ENCODE results near the gene CHAC1. TPM values are rescaled to one million over a fixed set of nuclear protein-coding genes. Genes with fewer than 3 reads are reported as not detected.

Gene CHAC1
- total RNA-seq, 4 donors from 2014 or later, result 0.60 to 6.7 (median 2.5) TPM

DNA sequence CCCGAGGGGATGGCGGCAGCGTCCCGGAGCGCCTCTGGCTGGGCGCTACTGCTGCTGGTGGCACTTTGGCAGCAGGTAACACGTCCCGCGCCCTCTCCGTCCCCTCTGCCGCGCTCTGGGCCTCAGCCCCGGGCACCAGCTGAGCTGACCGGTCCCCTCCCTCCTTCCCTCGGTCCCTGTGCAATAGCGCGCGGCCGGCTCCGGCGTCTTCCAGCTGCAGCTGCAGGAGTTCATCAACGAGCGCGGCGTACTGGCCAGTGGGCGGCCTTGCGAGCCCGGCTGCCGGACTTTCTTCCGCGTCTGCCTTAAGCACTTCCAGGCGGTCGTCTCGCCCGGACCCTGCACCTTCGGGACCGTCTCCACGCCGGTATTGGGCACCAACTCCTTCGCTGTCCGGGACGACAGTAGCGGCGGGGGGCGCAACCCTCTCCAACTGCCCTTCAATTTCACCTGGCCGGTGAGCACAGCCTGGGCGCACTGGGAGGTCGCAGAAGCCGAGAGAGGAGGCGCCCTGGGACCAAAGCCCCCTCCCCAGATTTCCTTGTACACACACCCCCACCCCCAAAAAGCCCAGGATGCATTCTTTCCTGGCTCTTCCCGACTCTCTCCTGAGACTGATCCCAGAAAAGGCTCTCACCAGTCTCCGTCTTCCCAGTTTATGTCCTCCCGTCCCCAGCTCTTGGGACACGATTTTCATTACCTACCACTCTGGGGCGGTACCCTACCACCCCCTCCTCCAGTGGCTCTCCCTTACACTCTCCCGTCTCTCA is 23.4 kb upstream of the CHAC1 start:
- in situ Hi-C loops (cut with MboI; ENCODE audit: low pct_ligation_motif_present in 1 of 4, low pct_unique_long_range_greater_than_20kb in 1 of 4, low sequenced_read_pairs in 3 of 4) (no loop called here), intact Hi-C loops (cut with DNase I; ENCODE audit: low total_unique reads) (no loop called here)
- H3K27me3 ChIP-seq, result peaks cover 68% of the 10 kb centered on the region
- no peaks in the 10 kb centered on the region for H3K9me3 ChIP-seq
- H3K4me1 ChIP-seq, result peaks cover 42 to 80% (median 75%) of the 10 kb centered on the region in 4 donors
- H3K4me3 ChIP-seq, result peak overlapping the region; percentile 36 to 66 (median 50)
- WGBS, 2 donors (ENCODE audit: low coverage in 1 of 2), result 2% methylated on average over 10 of the region's 56 CpGs; no CpG with 5 or more reads in 1 of the 2 donors
- H3K36me3 ChIP-seq, result no peaks in the 10 kb centered on the region
- peak; percentile 61 for DNase-seq
- peak overlapping the region; percentile 78 to 87 (median 84) for H3K27ac ChIP-seq
- TF ChIP-seq POLR2AphosphoS5 (IDR thresholded peaks at IDR 0.05), result no peak

DNA sequence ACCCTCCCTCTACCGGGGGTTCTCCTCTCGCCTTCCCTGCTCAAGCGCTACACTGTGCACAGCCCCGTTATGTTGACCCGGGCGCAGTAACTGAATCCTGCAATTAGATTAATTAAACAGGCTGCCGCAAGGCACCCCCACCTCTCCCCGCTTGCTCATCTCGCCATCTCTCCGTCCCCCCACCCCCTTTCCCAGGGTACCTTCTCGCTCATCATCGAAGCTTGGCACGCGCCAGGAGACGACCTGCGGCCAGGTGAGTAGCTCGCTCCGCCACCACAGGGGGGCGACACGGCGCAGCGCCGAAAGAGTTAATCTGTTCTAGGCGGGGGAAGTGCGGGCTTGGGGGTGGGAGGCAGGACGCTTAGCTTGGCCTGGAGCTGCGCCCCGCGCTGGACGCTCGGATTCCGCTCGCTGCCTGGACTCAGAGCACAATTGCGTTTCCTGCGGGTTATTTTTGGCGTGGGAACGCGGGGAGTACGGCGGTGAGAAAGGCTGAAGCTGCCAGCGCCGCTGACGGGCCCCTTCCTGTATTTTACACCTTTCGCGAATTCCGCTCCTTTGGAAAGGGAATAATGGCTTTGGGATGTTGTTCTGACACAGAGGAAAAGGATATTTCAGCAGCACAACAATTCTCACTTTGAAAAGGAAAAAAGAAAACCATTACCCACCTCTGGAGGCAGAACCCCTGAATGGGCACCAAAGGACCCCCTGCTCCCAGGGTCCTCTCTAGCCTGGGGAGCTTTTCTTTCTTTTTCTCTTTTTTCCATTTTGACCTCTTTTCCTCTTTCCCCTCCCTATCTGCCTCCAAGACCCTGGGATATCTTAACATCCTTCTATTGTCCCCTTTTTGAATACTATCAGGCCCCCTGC is 22.6 kb upstream of the CHAC1 start:
- H3K4me3 ChIP-seq, result peak overlapping the region in 3 of 4 donors; percentile 36 to 66 (median 59)
- peaks cover 62% of the 10 kb centered on the region for H3K27me3 ChIP-seq
- H3K36me3 ChIP-seq, result no peaks in the 10 kb centered on the region
- DNase-seq, result peak; percentile 63
- H3K27ac ChIP-seq, result peak overlapping the region; percentile 78 to 87 (median 84)
- in situ Hi-C loops (cut with MboI; ENCODE audit: low pct_ligation_motif_present in 1 of 4, low pct_unique_long_range_greater_than_20kb in 1 of 4, low sequenced_read_pairs in 3 of 4), result no loop called here
- WGBS, 2 donors (ENCODE audit: low coverage in 1 of 2), result 1% methylated on average over 46 of the region's 46 CpGs; no CpG with 5 or more reads in 1 of the 2 donors
- H3K9me3 ChIP-seq, result no peaks in the 10 kb centered on the region
- TF ChIP-seq EP300 (IDR thresholded peaks at IDR 0.05; ENCODE audit: low read depth) (no peak), POLR2A (IDR thresholded peaks at IDR 0.05) (no peak), POLR2AphosphoS5 (IDR thresholded peaks at IDR 0.05) (peak in 2 of 3 donors; percentile 19 to 37)
- TF ChIP-seq, protein P1, sequence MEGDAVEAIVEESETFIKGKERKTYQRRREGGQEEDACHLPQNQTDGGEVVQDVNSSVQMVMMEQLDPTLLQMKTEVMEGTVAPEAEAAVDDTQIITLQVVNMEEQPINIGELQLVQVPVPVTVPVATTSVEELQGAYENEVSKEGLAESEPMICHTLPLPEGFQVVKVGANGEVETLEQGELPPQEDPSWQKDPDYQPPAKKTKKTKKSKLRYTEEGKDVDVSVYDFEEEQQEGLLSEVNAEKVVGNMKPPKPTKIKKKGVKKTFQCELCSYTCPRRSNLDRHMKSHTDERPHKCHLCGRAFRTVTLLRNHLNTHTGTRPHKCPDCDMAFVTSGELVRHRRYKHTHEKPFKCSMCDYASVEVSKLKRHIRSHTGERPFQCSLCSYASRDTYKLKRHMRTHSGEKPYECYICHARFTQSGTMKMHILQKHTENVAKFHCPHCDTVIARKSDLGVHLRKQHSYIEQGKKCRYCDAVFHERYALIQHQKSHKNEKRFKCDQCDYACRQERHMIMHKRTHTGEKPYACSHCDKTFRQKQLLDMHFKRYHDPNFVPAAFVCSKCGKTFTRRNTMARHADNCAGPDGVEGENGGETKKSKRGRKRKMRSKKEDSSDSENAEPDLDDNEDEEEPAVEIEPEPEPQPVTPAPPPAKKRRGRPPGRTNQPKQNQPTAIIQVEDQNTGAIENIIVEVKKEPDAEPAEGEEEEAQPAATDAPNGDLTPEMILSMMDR (IDR thresholded peaks at IDR 0.05), result peak; percentile 48 to 73 (median 52)
- intact Hi-C loops (cut with DNase I; ENCODE audit: low total_unique reads), result no loop called here
- peaks cover 41 to 76% (median 73%) of the 10 kb centered on the region in 4 donors for H3K4me1 ChIP-seq

DNA sequence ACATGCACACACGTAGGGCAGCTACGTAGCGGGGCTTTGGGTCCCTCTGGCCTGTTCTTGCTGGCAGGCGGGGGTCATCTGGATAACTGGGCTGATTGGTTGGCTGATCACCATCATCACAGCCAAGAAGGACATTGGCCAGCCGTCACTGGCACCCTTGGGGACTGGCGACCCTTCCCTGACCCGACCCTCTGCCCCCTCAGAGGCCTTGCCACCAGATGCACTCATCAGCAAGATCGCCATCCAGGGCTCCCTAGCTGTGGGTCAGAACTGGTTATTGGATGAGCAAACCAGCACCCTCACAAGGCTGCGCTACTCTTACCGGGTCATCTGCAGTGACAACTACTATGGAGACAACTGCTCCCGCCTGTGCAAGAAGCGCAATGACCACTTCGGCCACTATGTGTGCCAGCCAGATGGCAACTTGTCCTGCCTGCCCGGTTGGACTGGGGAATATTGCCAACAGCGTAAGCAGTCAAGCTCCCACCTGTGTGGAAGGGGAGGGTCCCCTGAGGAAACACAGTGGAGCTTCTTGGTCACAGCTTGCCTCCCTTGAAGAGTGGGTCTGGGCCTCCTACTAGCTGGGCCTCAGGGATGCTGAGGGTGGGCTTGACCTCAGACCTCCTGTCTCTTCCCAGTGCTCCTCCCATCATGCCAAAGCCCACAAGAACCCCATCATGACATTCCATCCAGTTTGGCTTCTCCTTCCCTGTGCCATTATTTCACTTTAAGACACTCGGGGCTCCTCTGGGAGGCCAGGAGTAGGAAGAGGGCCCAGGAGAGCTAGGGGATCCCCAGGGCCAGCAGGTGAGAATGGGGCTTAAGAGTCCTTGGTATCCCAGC is 21.8 kb upstream of the CHAC1 start:
- Histone ChIP-seq H3K27ac (peak overlapping the region; percentile 78 to 87 (median 84)), H3K4me3 (peak overlapping the region in 3 of 4 donors; percentile 36 to 66 (median 59)), H3K9me3 (no peaks in the 10 kb centered on the region), H3K4me1 (peaks cover 33 to 67% (median 65%) of the 10 kb centered on the region in 4 donors), H3K36me3 (no peaks in the 10 kb centered on the region), H3K27me3 (peaks cover 53% of the 10 kb centered on the region)
- intact Hi-C loops (cut with DNase I; ENCODE audit: low total_unique reads) (no loop called here), in situ Hi-C loops (cut with MboI; ENCODE audit: low pct_ligation_motif_present in 1 of 4, low pct_unique_long_range_greater_than_20kb in 1 of 4, low sequenced_read_pairs in 3 of 4) (no loop called here)
- DNase-seq, result peak; percentile 32
- peak in 1 of 3 donors; percentile 15 for TF ChIP-seq POLR2AphosphoS5 (IDR thresholded peaks at IDR 0.05)
- TF ChIP-seq, protein P1 (IDR thresholded peaks at IDR 0.05), result no peak
- 44 to 47% methylated on average over 4 to 16 of the region's 16 CpGs for WGBS, 2 donors (ENCODE audit: low coverage in 1 of 2)

DNA sequence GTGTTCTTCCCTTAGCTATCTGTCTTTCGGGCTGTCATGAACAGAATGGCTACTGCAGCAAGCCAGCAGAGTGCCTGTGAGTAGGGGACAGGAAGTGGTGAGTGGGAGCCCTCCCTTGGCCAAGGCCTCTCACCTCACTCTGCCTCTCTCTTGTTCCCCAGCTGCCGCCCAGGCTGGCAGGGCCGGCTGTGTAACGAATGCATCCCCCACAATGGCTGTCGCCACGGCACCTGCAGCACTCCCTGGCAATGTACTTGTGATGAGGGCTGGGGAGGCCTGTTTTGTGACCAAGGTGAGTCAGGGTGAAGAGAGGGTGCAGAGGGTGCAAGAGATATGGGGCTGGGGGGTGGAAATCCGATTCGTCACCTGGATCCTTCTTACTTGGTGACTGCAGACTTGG is 21.1 kb upstream of the CHAC1 start:
- WGBS, 2 donors (ENCODE audit: low coverage in 1 of 2), result 38 to 75% methylated on average over 1 to 8 of the region's 8 CpGs
- intact Hi-C loops (cut with DNase I; ENCODE audit: low total_unique reads), result no loop called here
- peaks cover 29 to 61% (median 58%) of the 10 kb centered on the region in 4 donors for H3K4me1 ChIP-seq

More for the DNA sequence above, 21.1 kb upstream of the CHAC1 start:
- DNase-seq, result peak; percentile 32
- no peaks in the 10 kb centered on the region for H3K9me3 ChIP-seq
- in situ Hi-C loops (cut with MboI; ENCODE audit: low pct_ligation_motif_present in 1 of 4, low pct_unique_long_range_greater_than_20kb in 1 of 4, low sequenced_read_pairs in 3 of 4), result no loop called here
- peaks cover 47% of the 10 kb centered on the region for H3K27me3 ChIP-seq
- no peaks in the 10 kb centered on the region for H3K36me3 ChIP-seq
- H3K4me3 ChIP-seq, result peak overlapping the region in 3 of 4 donors; percentile 36 to 66 (median 59)
- TF ChIP-seq, protein P1 (IDR thresholded peaks at IDR 0.05), result no peak
- TF ChIP-seq POLR2A (IDR thresholded peaks at IDR 0.05), result peak; percentile 17
- no peak for TF ChIP-seq POLR2AphosphoS5 (IDR thresholded peaks at IDR 0.05)
- no peak for TF ChIP-seq EP300 (IDR thresholded peaks at IDR 0.05; ENCODE audit: low read depth)
- peak overlapping the region; percentile 78 to 87 (median 84) for H3K27ac ChIP-seq

All from transverse colon (tissue), 4 donors.